ENCODE measurements around the gene HOXC11.
A peak's percentile ranks its signal among the peaks of the same experiment; 100 is the strongest.

Gene HOXC11

GRCh38 chr12:53975479-53976152 lies 2.7 kb downstream of the HOXC11 start:
- no peak for DNase-seq

GRCh38 chr12:53976172-53976822 lies 3.4 kb downstream of the HOXC11 start:
- no peak for DNase-seq

GRCh38 chr12:53976823-53977595 lies 4.1 kb downstream of the HOXC11 start:
- DNase-seq = no peak

GRCh38 chr12:53977596-53978445 lies 4.9 kb downstream of the HOXC11 start:
- DNase-seq = no peak

GRCh38 chr12:53978477-53979356 lies 5.8 kb downstream of the HOXC11 start:
- peak; percentile 77 for DNase-seq

GRCh38 chr12:53980104-53980801 lies 7.3 kb downstream of the HOXC11 start:
- DNase-seq = no peak

GRCh38 chr12:53980802-53981496 lies 8.0 kb downstream of the HOXC11 start:
- DNase-seq = no peak

GRCh38 chr12:53981634-53982565 lies 9.0 kb downstream of the HOXC11 start:
- DNase-seq = no peak

- DNase-seq = no peak
Observed at GRCh38 chr12:53982648-53983567, 10.0 kb downstream of the HOXC11 start.

- DNase-seq = no peak
Observed at GRCh38 chr12:53983568-53983949, 10.6 kb downstream of the HOXC11 start.

GRCh38 chr12:53983950-53984572 lies 11.1 kb downstream of the HOXC11 start:
- DNase-seq = no peak

GRCh38 chr12:53984901-53985691 lies 12.2 kb downstream of the HOXC11 start, which contains the start of gene HOXC10:
TSS of gene HOXC10 (plus strand) at chr12:53985146. CDS start at chr12:53985260, 114 bp downstream.
- peak; percentile 98 for DNase-seq

- DNase-seq = no peak
Observed at GRCh38 chr12:53985692-53985993, 12.7 kb downstream of the HOXC11 start.

GRCh38 chr12:53985994-53986685 lies 13.2 kb downstream of the HOXC11 start:
- no peak for DNase-seq

GRCh38 chr12:53986686-53987483 lies 14.0 kb downstream of the HOXC11 start:
- DNase-seq = no peak

Data from NCI-H1048 (cell line).